HEK293 (cell line): ENCODE data around the gene PCSK2.

Experiments
- GLIS1 ChIP-seq: fragments of 450-650 bp; formaldehyde crosslinking; IDR thresholded peaks from 2 replicates; pipeline ENCODE4 v1.5.1; 2016; ENCODE audit warnings: missing biosample characterization, missing genetic modification characterization
- KLF17 ChIP-seq: fragments of 450-650 bp; formaldehyde crosslinking; IDR thresholded peaks from 2 replicates; pipeline ENCODE4 v1.5.1; 2016; ENCODE audit warnings: missing biosample characterization, missing genetic modification characterization
- KLF8 ChIP-seq: fragments of 450-650 bp; formaldehyde crosslinking; IDR thresholded peaks from 2 replicates; pipeline ENCODE4 v1.5.1; 2016; ENCODE audit warnings: missing biosample characterization, missing genetic modification characterization
- SP7 ChIP-seq: fragments of 450-650 bp; formaldehyde crosslinking; IDR thresholded peaks from 2 replicates; pipeline ENCODE4 v1.5.1; 2016; ENCODE audit warnings: missing biosample characterization, missing genetic modification characterization
- ZBTB21 ChIP-seq: fragments of 450-650 bp; formaldehyde crosslinking; IDR thresholded peaks from 2 replicates; pipeline ENCODE4 v1.5.1; 2017; ENCODE audit warnings: missing biosample characterization, missing genetic modification characterization
- ZBTB8A ChIP-seq: fragments of 450-650 bp; formaldehyde crosslinking; IDR thresholded peaks from 2 replicates; pipeline ENCODE4 v1.5.1; 2016; ENCODE audit warnings: missing biosample characterization, missing genetic modification characterization
- ZFHX2 ChIP-seq: fragments of 450-650 bp; formaldehyde crosslinking; conservative IDR thresholded peaks from 2 replicates; pipeline ENCODE4 v1.5.1; 2016; ENCODE audit warnings: missing biosample characterization, missing genetic modification characterization
- ZIC2 ChIP-seq: fragments of 450-650 bp; formaldehyde crosslinking; IDR thresholded peaks from 2 replicates; pipeline ENCODE4 v1.5.1; 2016; ENCODE audit warnings: missing biosample characterization, missing genetic modification characterization
- ZNF221 ChIP-seq: fragments of 450-650 bp; formaldehyde crosslinking; IDR thresholded peaks from 2 replicates; pipeline ENCODE4 v1.5.1; 2017; ENCODE audit warnings: missing biosample characterization, missing genetic modification characterization, borderline replicate concordance
- ZNF26 ChIP-seq: fragments of 450-650 bp; formaldehyde crosslinking; IDR thresholded peaks from 2 replicates; pipeline ENCODE4 v1.5.1; 2016; ENCODE audit warnings: missing biosample characterization, missing genetic modification characterization
- ZNF423 ChIP-seq: fragments of 450-650 bp; formaldehyde crosslinking; IDR thresholded peaks from 2 replicates; pipeline ENCODE4 v1.5.1; 2016; ENCODE audit warnings: missing biosample characterization, missing genetic modification characterization
- ZNF501 ChIP-seq: fragments of 450-650 bp; formaldehyde crosslinking; IDR thresholded peaks from 2 replicates; pipeline ENCODE4 v1.5.1; 2016; ENCODE audit warnings: missing biosample characterization, missing genetic modification characterization
- ZNF555 ChIP-seq: fragments of 450-650 bp; formaldehyde crosslinking; conservative IDR thresholded peaks from 2 replicates; pipeline ENCODE4 v1.5.1; 2017; ENCODE audit warnings: missing biosample characterization, mild to moderate bottlenecking, missing genetic modification characterization, inconsistent platforms
- ZNF596 ChIP-seq: fragments of 450-650 bp; IDR thresholded peaks from 2 replicates; pipeline ENCODE4 v1.5.0; 2018; ENCODE audit warnings: missing biosample characterization, mild to moderate bottlenecking, missing genetic modification characterization, moderate library complexity
- ZNF610 ChIP-seq: fragments of 450-650 bp; formaldehyde crosslinking; IDR thresholded peaks from 2 replicates; pipeline ENCODE4 v1.5.1; 2016; ENCODE audit warnings: missing biosample characterization, missing genetic modification characterization, borderline replicate concordance
- TF ChIP-seq, protein P1 (sequence below): fragments of 450-650 bp; formaldehyde crosslinking; IDR thresholded peaks from 2 replicates; pipeline ENCODE4 v1.5.1; 2016; ENCODE audit warnings: missing biosample characterization, missing genetic modification characterization, low read depth
- TF ChIP-seq, protein P2 (sequence below): fragments of 450-650 bp; formaldehyde crosslinking; IDR thresholded peaks from 2 replicates; pipeline ENCODE4 v1.5.1; 2017; ENCODE audit warnings: missing biosample characterization, missing genetic modification characterization
- TF ChIP-seq, protein P3 (sequence below): fragments of 450-650 bp; formaldehyde crosslinking; IDR thresholded peaks from 2 replicates; pipeline ENCODE4 v1.5.1; 2016; ENCODE audit warnings: missing biosample characterization, missing genetic modification characterization
- TF ChIP-seq, protein P4 (sequence below): fragments of 450-650 bp; formaldehyde crosslinking; IDR thresholded peaks from 2 replicates; pipeline ENCODE4 v1.5.1; 2016; ENCODE audit warnings: missing biosample characterization, missing genetic modification characterization
- TF ChIP-seq, protein P5 (sequence below): fragments of 450-650 bp; formaldehyde crosslinking; IDR thresholded peaks from 2 replicates; pipeline ENCODE4 v1.5.1; 2016; ENCODE audit warnings: missing biosample characterization, missing genetic modification characterization
- TF ChIP-seq, protein P6 (sequence below): fragments of 450-650 bp; formaldehyde crosslinking; IDR thresholded peaks from 2 replicates; pipeline ENCODE4 v1.5.1; 2016; ENCODE audit warnings: missing biosample characterization, missing genetic modification characterization, borderline replicate concordance

Gene PCSK2

DNA sequence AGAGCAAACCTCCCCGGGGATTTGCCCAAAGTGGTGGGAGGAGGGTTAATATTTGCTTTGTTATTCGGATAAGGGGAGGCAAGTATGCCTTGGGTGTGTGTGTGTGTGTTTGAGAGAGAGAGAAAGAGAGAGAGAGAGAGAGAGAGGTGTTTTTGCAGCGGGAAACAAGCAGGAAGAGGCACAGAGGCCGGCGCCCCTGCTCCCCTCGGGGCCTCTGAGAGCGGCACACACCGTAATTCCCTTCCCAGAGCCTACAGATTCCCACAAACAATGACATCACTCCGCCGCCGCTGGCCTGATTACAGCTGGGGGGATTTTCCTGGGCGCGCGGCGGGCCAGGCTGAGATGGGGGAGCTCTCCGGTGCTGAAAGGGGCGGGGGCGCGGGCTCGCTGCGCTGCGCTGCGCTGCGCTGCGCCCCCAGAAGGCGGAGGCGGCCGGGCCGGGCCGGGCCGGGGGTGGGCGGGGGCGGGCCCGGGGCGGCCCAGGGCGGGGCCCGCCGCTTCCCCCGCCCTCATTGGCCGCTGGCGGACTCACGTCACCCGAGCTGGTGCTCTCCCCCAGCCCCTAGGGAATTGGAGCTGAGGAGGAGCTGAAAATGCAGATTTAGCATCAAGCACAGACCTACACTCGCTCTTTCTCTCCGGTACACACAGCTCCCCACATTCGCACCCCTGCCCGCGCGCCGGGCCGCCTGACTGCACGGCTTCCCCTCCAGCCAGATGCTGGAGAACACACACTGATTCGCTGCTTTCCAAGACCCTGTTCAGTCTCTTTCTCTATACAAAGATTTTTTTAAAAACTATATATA, at the start of gene PCSK2 (continued):
- TF ChIP-seq, protein P1, sequence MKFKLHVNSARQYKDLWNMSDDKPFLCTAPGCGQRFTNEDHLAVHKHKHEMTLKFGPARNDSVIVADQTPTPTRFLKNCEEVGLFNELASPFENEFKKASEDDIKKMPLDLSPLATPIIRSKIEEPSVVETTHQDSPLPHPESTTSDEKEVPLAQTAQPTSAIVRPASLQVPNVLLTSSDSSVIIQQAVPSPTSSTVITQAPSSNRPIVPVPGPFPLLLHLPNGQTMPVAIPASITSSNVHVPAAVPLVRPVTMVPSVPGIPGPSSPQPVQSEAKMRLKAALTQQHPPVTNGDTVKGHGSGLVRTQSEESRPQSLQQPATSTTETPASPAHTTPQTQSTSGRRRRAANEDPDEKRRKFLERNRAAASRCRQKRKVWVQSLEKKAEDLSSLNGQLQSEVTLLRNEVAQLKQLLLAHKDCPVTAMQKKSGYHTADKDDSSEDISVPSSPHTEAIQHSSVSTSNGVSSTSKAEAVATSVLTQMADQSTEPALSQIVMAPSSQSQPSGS (tag by site-specific recombination) = peak; percentile 85
- TF ChIP-seq KLF8 (tag by site-specific recombination) (peak; percentile 71; the same call in 1 of the 2 replicates), ZBTB21 (tag by site-specific recombination) (peak; percentile 59), ZFHX2 (tag by site-specific recombination) (peak; percentile 47), ZNF221 (no peak), SP7 (peak; percentile 67), ZBTB8A (tag by site-specific recombination) (peak; percentile 13; the same call in 1 of the 2 replicates), ZNF596 (tag by site-specific recombination) (0 out of 2 replicates have a peak, but pooled peaks have one; percentile 36), KLF17 (tag by site-specific recombination) (peak; percentile 52; the same call in 1 of the 2 replicates), ZNF26 (tag by site-specific recombination) (no peak), ZNF610 (peak; percentile 48; the same call in 1 of the 2 replicates), ZNF555 (tag by site-specific recombination) (no peak), ZNF501 (tag by site-specific recombination) (no peak), GLIS1 (tag by site-specific recombination) (peak; percentile 83), ZNF423 (tag by site-specific recombination) (no peak), ZIC2 (tag by site-specific recombination) (peak; percentile 51; the same call in 1 of the 2 replicates)
- TF ChIP-seq, protein P2, sequence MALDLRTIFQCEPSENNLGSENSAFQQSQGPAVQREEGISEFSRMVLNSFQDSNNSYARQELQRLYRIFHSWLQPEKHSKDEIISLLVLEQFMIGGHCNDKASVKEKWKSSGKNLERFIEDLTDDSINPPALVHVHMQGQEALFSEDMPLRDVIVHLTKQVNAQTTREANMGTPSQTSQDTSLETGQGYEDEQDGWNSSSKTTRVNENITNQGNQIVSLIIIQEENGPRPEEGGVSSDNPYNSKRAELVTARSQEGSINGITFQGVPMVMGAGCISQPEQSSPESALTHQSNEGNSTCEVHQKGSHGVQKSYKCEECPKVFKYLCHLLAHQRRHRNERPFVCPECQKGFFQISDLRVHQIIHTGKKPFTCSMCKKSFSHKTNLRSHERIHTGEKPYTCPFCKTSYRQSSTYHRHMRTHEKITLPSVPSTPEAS (tag by site-specific recombination) = 0 out of 2 replicates have a peak, but pooled peaks have one; percentile 8
- TF ChIP-seq, protein P3, sequence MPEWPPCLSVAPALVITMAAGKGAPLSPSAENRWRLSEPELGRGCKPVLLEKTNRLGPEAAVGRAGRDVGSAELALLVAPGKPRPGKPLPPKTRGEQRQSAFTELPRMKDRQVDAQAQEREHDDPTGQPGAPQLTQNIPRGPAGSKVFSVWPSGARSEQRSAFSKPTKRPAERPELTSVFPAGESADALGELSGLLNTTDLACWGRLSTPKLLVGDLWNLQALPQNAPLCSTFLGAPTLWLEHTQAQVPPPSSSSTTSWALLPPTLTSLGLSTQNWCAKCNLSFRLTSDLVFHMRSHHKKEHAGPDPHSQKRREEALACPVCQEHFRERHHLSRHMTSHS (tag by site-specific recombination) = 0 out of 2 replicates have a peak, but pooled peaks have one; percentile 27
- TF ChIP-seq, protein P4, sequence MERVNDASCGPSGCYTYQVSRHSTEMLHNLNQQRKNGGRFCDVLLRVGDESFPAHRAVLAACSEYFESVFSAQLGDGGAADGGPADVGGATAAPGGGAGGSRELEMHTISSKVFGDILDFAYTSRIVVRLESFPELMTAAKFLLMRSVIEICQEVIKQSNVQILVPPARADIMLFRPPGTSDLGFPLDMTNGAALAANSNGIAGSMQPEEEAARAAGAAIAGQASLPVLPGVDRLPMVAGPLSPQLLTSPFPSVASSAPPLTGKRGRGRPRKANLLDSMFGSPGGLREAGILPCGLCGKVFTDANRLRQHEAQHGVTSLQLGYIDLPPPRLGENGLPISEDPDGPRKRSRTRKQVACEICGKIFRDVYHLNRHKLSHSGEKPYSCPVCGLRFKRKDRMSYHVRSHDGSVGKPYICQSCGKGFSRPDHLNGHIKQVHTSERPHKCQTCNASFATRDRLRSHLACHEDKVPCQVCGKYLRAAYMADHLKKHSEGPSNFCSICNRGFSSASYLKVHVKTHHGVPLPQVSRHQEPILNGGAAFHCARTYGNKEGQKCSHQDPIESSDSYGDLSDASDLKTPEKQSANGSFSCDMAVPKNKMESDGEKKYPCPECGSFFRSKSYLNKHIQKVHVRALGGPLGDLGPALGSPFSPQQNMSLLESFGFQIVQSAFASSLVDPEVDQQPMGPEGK = peak; percentile 42
- TF ChIP-seq, protein P5, sequence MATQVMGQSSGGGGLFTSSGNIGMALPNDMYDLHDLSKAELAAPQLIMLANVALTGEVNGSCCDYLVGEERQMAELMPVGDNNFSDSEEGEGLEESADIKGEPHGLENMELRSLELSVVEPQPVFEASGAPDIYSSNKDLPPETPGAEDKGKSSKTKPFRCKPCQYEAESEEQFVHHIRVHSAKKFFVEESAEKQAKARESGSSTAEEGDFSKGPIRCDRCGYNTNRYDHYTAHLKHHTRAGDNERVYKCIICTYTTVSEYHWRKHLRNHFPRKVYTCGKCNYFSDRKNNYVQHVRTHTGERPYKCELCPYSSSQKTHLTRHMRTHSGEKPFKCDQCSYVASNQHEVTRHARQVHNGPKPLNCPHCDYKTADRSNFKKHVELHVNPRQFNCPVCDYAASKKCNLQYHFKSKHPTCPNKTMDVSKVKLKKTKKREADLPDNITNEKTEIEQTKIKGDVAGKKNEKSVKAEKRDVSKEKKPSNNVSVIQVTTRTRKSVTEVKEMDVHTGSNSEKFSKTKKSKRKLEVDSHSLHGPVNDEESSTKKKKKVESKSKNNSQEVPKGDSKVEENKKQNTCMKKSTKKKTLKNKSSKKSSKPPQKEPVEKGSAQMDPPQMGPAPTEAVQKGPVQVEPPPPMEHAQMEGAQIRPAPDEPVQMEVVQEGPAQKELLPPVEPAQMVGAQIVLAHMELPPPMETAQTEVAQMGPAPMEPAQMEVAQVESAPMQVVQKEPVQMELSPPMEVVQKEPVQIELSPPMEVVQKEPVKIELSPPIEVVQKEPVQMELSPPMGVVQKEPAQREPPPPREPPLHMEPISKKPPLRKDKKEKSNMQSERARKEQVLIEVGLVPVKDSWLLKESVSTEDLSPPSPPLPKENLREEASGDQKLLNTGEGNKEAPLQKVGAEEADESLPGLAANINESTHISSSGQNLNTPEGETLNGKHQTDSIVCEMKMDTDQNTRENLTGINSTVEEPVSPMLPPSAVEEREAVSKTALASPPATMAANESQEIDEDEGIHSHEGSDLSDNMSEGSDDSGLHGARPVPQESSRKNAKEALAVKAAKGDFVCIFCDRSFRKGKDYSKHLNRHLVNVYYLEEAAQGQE (tag by site-specific recombination) = peak; percentile 93
- TF ChIP-seq, protein P6, sequence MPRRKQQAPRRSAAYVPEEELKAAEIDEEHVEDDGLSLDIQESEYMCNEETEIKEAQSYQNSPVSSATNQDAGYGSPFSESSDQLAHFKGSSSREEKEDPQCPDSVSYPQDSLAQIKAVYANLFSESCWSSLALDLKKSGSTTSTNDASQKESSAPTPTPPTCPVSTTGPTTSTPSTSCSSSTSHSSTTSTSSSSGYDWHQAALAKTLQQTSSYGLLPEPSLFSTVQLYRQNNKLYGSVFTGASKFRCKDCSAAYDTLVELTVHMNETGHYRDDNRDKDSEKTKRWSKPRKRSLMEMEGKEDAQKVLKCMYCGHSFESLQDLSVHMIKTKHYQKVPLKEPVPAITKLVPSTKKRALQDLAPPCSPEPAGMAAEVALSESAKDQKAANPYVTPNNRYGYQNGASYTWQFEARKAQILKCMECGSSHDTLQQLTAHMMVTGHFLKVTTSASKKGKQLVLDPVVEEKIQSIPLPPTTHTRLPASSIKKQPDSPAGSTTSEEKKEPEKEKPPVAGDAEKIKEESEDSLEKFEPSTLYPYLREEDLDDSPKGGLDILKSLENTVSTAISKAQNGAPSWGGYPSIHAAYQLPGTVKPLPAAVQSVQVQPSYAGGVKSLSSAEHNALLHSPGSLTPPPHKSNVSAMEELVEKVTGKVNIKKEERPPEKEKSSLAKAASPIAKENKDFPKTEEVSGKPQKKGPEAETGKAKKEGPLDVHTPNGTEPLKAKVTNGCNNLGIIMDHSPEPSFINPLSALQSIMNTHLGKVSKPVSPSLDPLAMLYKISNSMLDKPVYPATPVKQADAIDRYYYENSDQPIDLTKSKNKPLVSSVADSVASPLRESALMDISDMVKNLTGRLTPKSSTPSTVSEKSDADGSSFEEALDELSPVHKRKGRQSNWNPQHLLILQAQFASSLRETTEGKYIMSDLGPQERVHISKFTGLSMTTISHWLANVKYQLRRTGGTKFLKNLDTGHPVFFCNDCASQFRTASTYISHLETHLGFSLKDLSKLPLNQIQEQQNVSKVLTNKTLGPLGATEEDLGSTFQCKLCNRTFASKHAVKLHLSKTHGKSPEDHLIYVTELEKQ (tag by site-specific recombination) = peak; percentile 20; the same call in 1 of the 2 replicates
